Immature natural killer cell (primary cell): ENCODE results near the gene NFATC2. TPM values are rescaled to one million over a fixed set of nuclear protein-coding genes. Genes with fewer than 3 reads are reported as not detected.
"Not testable (repeated sequence)": the region's sequence is repeated elsewhere in the genome, so short reads cannot be mapped to it uniquely, and the experiment has no call there.

Source experiments
- DNase-seq, 3 donors: peaks; one replicate each; pipeline ENCODE4 v3.0.0; 2022; ENCODE audit warnings: mixed read lengths in 1 of 3
- H3K27ac Mint-ChIP-seq, 6 donors: one replicate each; pipeline ENCODE4 v1.8.0; 2020; ENCODE audit warnings: mixed read lengths in 6 of 6, mild to moderate bottlenecking in 5 of 6, inconsistent platforms in 4 of 6, moderate library complexity in 3 of 6
- H3K27me3 Mint-ChIP-seq, 3 donors: one replicate each; pipeline ENCODE4 v1.8.0; 2020 to 2021; ENCODE audit warnings: low read depth in 3 of 3, mild to moderate bottlenecking in 3 of 3, mixed read lengths in 3 of 3, moderate library complexity in 3 of 3, inconsistent platforms in 1 of 3
- H3K36me3 Mint-ChIP-seq, 3 donors: one replicate each; pipeline ENCODE4 v1.8.0; 2020; ENCODE audit warnings: mixed read lengths in 3 of 3, inconsistent platforms in 2 of 3, mild to moderate bottlenecking in 2 of 3
- H3K4me1 Mint-ChIP-seq, 2 donors: one replicate each; pipeline ENCODE4 v1.8.0; 2020; ENCODE audit warnings: inconsistent platforms in 2 of 2, mild to moderate bottlenecking in 2 of 2, mixed read lengths in 2 of 2, moderate library complexity in 1 of 2
- H3K4me3 Mint-ChIP-seq, 5 donors: one replicate each; pipeline ENCODE4 v1.8.0; 2020; ENCODE audit warnings: mild to moderate bottlenecking in 5 of 5, mixed read lengths in 5 of 5, inconsistent platforms in 3 of 5, moderate library complexity in 3 of 5
- H3K9me3 Mint-ChIP-seq, 6 donors: one replicate each; pipeline ENCODE4 v1.8.0; 2020; ENCODE audit warnings: mild to moderate bottlenecking in 6 of 6, mixed read lengths in 6 of 6, inconsistent platforms in 4 of 6, moderate library complexity in 3 of 6
- polyA plus RNA-seq, 3 donors: library from polyadenylated mRNA; unstranded; fragments of 300-500 nt; fragmentation: Illumina TruSeq; gene quantifications; one replicate each; pipeline ENCODE4 v1.2.3, GENCODE V29; 2021

Gene NFATC2
- polyA plus RNA-seq, 3 donors from 2014 or later: 14.5 to 101 (median 21.3) TPM

GRCh38 chr20:51489611-51490010 lies 52.9 kb downstream of the NFATC2 start:
- Mint-ChIP-seq H3K27ac (peak overlapping the region; percentile 91 to 100 (median 98)), H3K27me3 (peaks cover 1 to 17% (median 3%) of the 10 kb centered on the region in 3 donors), H3K4me1 (peaks cover 97 to 100% of the 10 kb centered on the region in 2 donors), H3K9me3 (no peaks in the 10 kb centered on the region), H3K4me3 (peak overlapping the region in 2 of 5 donors; percentile 14 to 15), H3K36me3 (peaks cover 15 to 47% (median 30%) of the 10 kb centered on the region in 3 donors)
- no peak for DNase-seq

- Mint-ChIP-seq H3K27ac (peak overlapping the region; percentile 74 to 100 (median 91)), H3K27me3 (peaks cover 0 to 9% (median 1%) of the 10 kb centered on the region in 3 donors), H3K4me1 (peaks cover 96 to 100% of the 10 kb centered on the region in 2 donors), H3K9me3 (no peaks in the 10 kb centered on the region), H3K36me3 (peaks cover 20 to 56% (median 37%) of the 10 kb centered on the region in 3 donors), H3K4me3 (peak overlapping the region in 1 of 5 donors; percentile 1)
- no peak for DNase-seq
These were observed 54.2 kb downstream of the NFATC2 start for GRCh38 chr20:51488331-51488730.

- Mint-ChIP-seq H3K27ac (peak overlapping the region; percentile 75 to 100 (median 91)), H3K4me3 (no peak overlapping the region), H3K36me3 (peaks cover 21 to 56% (median 34%) of the 10 kb centered on the region in 3 donors), H3K9me3 (no peaks in the 10 kb centered on the region), H3K27me3 (peaks cover 0 to 7% (median 1%) of the 10 kb centered on the region in 3 donors), H3K4me1 (peaks cover 96 to 100% of the 10 kb centered on the region in 2 donors)
- no peak for DNase-seq
These were observed 54.8 kb downstream of the NFATC2 start for GRCh38 chr20:51487565-51488268.

GRCh38 chr20:51487076-51487475 lies 55.4 kb downstream of the NFATC2 start:
- Mint-ChIP-seq H3K27ac (peak overlapping the region in 3 of 6 donors; percentile 14 to 98 (median 80)), H3K36me3 (peaks cover 25 to 56% (median 37%) of the 10 kb centered on the region in 3 donors), H3K9me3 (no peaks in the 10 kb centered on the region), H3K27me3 (peaks cover 0 to 7% (median 1%) of the 10 kb centered on the region in 3 donors), H3K4me3 (no peak overlapping the region), H3K4me1 (peaks cover 96 to 100% of the 10 kb centered on the region in 2 donors)
- no peak for DNase-seq

- Mint-ChIP-seq H3K36me3 (peaks cover 25 to 54% (median 34%) of the 10 kb centered on the region in 3 donors), H3K27ac (peak overlapping the region; percentile 72 to 86 (median 82)), H3K9me3 (no peaks in the 10 kb centered on the region), H3K4me3 (peak overlapping the region in 1 of 5 donors; percentile 17), H3K27me3 (peaks cover 0 to 6% (median 1%) of the 10 kb centered on the region in 3 donors), H3K4me1 (peaks cover 96 to 100% of the 10 kb centered on the region in 2 donors)
- DNase-seq: no peak
These were observed 56.1 kb downstream of the NFATC2 start for GRCh38 chr20:51486197-51487005.

- Mint-ChIP-seq H3K27me3 (peaks cover 0 to 5% (median 1%) of the 10 kb centered on the region in 3 donors), H3K36me3 (peaks cover 25 to 49% (median 27%) of the 10 kb centered on the region in 3 donors), H3K4me1 (peaks cover 95 to 100% of the 10 kb centered on the region in 2 donors), H3K27ac (peak overlapping the region; percentile 57 to 86 (median 76)), H3K9me3 (no peaks in the 10 kb centered on the region), H3K4me3 (no peak overlapping the region)
- no peak for DNase-seq
These were observed 57.7 kb downstream of the NFATC2 start for GRCh38 chr20:51484831-51485230.

- Mint-ChIP-seq H3K4me1 (peaks cover 95 to 100% of the 10 kb centered on the region in 2 donors), H3K9me3 (no peaks in the 10 kb centered on the region), H3K27me3 (peaks cover 0 to 5% (median 1%) of the 10 kb centered on the region in 3 donors), H3K27ac (peak overlapping the region; percentile 73 to 90 (median 84)), H3K4me3 (peak overlapping the region in 1 of 5 donors; percentile 41), H3K36me3 (peaks cover 25 to 47% (median 26%) of the 10 kb centered on the region in 3 donors)
- no peak for DNase-seq
These were observed 58.2 kb downstream of the NFATC2 start for GRCh38 chr20:51484141-51484815.

- Mint-ChIP-seq H3K4me1 (peaks cover 95 to 100% of the 10 kb centered on the region in 2 donors), H3K36me3 (peaks cover 34 to 54% (median 34%) of the 10 kb centered on the region in 3 donors), H3K27me3 (peaks cover 0 to 6% (median 1%) of the 10 kb centered on the region in 3 donors), H3K27ac (peak overlapping the region; percentile 39 to 92 (median 82)), H3K4me3 (peak overlapping the region in 1 of 5 donors; percentile 2), H3K9me3 (no peaks in the 10 kb centered on the region)
- DNase-seq: no peak
These were observed 59.6 kb downstream of the NFATC2 start for GRCh38 chr20:51482836-51483473.

GRCh38 chr20:51481341-51481914 lies 61.1 kb downstream of the NFATC2 start:
- Mint-ChIP-seq H3K4me3 (peak overlapping the region; percentile 54 to 81 (median 61)), H3K27ac (peak overlapping the region; percentile 75 to 93 (median 88)), H3K4me1 (peaks cover 92 to 100% of the 10 kb centered on the region in 2 donors), H3K27me3 (peaks cover 0 to 6% (median 3%) of the 10 kb centered on the region in 3 donors), H3K36me3 (peaks cover 31 to 45% (median 39%) of the 10 kb centered on the region in 3 donors), H3K9me3 (no peaks in the 10 kb centered on the region)
- peak in 1 of 3 donors; percentile 28 for DNase-seq

- H3K36me3 Mint-ChIP-seq: peaks cover 25 to 40% (median 36%) of the 10 kb centered on the region in 3 donors
- H3K4me1 Mint-ChIP-seq: peaks cover 91 to 100% of the 10 kb centered on the region in 2 donors
- H3K4me3 Mint-ChIP-seq: peak overlapping the region; percentile 54 to 81 (median 61)
- H3K9me3 Mint-ChIP-seq: no peaks in the 10 kb centered on the region
- H3K27ac Mint-ChIP-seq: peak overlapping the region; percentile 75 to 93 (median 88)
- peaks cover 0 to 6% (median 1%) of the 10 kb centered on the region in 3 donors for H3K27me3 Mint-ChIP-seq
- peak in 1 of 3 donors; percentile 47 for DNase-seq
These were observed 61.8 kb downstream of the NFATC2 start for GRCh38 chr20:51480507-51481270.

- not testable (repeated sequence) for H3K9me3 Mint-ChIP-seq, DNase-seq, H3K4me3 Mint-ChIP-seq, H3K27me3 Mint-ChIP-seq
- Mint-ChIP-seq H3K4me1 (peaks cover 67 to 90% of the 10 kb centered on the region in 2 donors), H3K27ac (peak overlapping the region; percentile 25 to 83 (median 72)), H3K36me3 (peaks cover 21 to 55% (median 38%) of the 10 kb centered on the region in 3 donors)
These were observed 66.4 kb downstream of the NFATC2 start for GRCh38 chr20:51476106-51476505.

GRCh38 chr20:51473771-51474170 lies 68.7 kb downstream of the NFATC2 start:
- Mint-ChIP-seq H3K9me3 (no peaks in the 10 kb centered on the region), H3K4me1 (peaks cover 64 to 89% of the 10 kb centered on the region in 2 donors), H3K27me3 (peaks cover 1 to 3% (median 2%) of the 10 kb centered on the region in 3 donors), H3K36me3 (peaks cover 38 to 68% (median 50%) of the 10 kb centered on the region in 3 donors), H3K4me3 (no peak overlapping the region), H3K27ac (peak overlapping the region; percentile 19 to 75 (median 46))
- DNase-seq: no peak
